22Rv1 (cell line): ENCODE data around the gene MLLT1.

ENCODE experiments used
- ZFX ChIP-seq: fragments of 450-650 bp; IDR thresholded peaks from 2 replicates; pipeline ENCODE4 v1.6.1; 2017; ENCODE audit warnings: antibody characterized with exemption, borderline replicate concordance
- TF ChIP-seq, protein P1 (sequence below): fragments of 450-650 bp; IDR thresholded peaks from 2 replicates; pipeline ENCODE4 v1.5.1; 2017; ENCODE audit warnings: mild to moderate bottlenecking

DNA sequence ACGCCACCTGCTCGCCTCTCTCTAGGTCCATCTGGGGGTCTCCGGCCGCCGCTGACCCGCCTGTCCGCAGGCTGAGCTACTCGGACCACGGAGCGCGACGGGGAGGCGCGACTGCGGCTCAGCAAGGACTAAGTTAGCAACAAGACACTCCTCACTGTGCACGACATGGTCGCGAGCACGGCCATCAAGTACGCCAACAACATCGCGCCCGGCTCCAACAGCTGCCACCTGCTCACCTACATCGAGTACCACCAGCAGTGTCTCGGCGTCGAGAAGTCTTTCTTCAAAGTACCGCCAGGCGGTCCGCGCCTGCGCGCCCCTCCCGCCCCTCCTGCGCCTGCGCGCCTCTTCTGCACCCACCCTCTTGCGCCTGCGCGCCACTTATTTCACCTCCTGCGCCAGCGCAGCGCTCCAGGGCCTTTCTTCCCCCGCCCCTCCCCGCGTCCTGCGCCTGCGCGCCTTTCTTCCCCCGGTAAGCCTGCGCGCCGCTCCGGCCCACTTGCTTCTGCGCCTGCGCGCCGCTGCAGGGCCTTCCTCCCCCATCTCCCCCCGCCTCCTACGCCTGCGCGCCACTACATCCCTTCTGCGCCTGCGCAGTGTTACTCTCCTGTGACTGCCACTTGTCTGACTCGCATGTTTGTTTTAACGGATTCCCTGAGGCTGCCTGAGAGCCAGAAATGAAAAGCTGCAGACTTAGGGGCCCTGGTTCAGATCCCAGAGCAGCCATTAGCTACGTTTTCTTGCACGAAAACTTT, 80.4 kb downstream of the MLLT1 start:
- TF ChIP-seq, protein P1, sequence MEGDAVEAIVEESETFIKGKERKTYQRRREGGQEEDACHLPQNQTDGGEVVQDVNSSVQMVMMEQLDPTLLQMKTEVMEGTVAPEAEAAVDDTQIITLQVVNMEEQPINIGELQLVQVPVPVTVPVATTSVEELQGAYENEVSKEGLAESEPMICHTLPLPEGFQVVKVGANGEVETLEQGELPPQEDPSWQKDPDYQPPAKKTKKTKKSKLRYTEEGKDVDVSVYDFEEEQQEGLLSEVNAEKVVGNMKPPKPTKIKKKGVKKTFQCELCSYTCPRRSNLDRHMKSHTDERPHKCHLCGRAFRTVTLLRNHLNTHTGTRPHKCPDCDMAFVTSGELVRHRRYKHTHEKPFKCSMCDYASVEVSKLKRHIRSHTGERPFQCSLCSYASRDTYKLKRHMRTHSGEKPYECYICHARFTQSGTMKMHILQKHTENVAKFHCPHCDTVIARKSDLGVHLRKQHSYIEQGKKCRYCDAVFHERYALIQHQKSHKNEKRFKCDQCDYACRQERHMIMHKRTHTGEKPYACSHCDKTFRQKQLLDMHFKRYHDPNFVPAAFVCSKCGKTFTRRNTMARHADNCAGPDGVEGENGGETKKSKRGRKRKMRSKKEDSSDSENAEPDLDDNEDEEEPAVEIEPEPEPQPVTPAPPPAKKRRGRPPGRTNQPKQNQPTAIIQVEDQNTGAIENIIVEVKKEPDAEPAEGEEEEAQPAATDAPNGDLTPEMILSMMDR, result no peak
- TF ChIP-seq ZFX, result no peak
